ENCODE results near the gene ZNF669. TPM values are rescaled to one million over a fixed set of nuclear protein-coding genes. Genes with fewer than 3 reads are reported as not detected.
"Not testable (repeated sequence)": the region's sequence is repeated elsewhere in the genome, so short reads cannot be mapped to it uniquely, and the experiment has no call there.

Gene ZNF669
- polyA plus RNA-seq, 1 donor (not counting 4 experiments of a cell fraction or from before 2014, with no cell fraction given), result 4.5 TPM

DNA sequence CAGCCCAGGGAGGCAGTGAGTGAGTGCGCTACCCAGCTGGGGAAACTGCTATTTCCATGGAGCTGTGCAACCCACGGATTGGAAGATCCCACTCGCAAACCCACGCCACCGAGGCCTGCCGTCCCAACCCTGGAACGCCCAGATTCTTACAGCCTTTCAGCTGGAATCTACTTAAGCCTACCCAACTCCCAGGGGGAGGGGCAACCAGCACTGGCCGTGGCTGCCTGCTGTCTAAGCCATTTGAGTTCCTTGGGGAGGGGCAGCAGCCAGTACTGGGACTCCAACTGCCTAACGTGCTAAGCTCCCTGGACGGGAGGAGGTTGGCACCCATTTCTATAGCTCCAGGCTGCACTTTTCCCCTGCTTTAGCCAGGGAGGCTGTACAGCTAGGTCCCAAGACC, 27.1 kb upstream of the ZNF669 start:
- H3K9me1 ChIP-seq (ENCODE audit: control insufficient read depth, extremely low read depth, insufficient read depth, low read length), result no peaks in the 10 kb centered on the region
- no peak overlapping the region for H3K27ac ChIP-seq (ENCODE audit: control insufficient read depth, insufficient read depth, low read length)
- peaks cover 4% of the 10 kb centered on the region for H3K79me2 ChIP-seq (ENCODE audit: control insufficient read depth, insufficient read depth, low read length)
- peaks cover 5% of the 10 kb centered on the region for H3K9me3 ChIP-seq (ENCODE audit: control insufficient read depth, low read depth, low read length)
- H3K9ac ChIP-seq (ENCODE audit: control insufficient read depth, extremely low read depth, insufficient read depth, low read length), result no peak overlapping the region
- FAIRE-seq (no peak), DNase-seq (ENCODE audit: low read depth, low spot score) (no peak)
- TF ChIP-seq, protein P1, sequence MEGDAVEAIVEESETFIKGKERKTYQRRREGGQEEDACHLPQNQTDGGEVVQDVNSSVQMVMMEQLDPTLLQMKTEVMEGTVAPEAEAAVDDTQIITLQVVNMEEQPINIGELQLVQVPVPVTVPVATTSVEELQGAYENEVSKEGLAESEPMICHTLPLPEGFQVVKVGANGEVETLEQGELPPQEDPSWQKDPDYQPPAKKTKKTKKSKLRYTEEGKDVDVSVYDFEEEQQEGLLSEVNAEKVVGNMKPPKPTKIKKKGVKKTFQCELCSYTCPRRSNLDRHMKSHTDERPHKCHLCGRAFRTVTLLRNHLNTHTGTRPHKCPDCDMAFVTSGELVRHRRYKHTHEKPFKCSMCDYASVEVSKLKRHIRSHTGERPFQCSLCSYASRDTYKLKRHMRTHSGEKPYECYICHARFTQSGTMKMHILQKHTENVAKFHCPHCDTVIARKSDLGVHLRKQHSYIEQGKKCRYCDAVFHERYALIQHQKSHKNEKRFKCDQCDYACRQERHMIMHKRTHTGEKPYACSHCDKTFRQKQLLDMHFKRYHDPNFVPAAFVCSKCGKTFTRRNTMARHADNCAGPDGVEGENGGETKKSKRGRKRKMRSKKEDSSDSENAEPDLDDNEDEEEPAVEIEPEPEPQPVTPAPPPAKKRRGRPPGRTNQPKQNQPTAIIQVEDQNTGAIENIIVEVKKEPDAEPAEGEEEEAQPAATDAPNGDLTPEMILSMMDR (optimal IDR thresholded peaks at IDR 0.05 in 1 of 3, IDR thresholded peaks at IDR 0.05 in 1 of 3, conservative IDR thresholded peaks at IDR 0.05 in 1 of 3; ENCODE audit: extremely low read depth in 1 of 3, insufficient read depth in 2 of 3, low read length in 3 of 3), result no peak
- TF ChIP-seq EZH2 (IDR thresholded peaks at IDR 0.05; ENCODE audit: low read length), result no peak
- H4K20me1 ChIP-seq (ENCODE audit: control insufficient read depth, extremely low read depth, insufficient read depth, low read length), result no peaks in the 10 kb centered on the region
- dilution Hi-C loops (cut with MboI; ENCODE audit: extremely low pct_ligation_motif_present, low sequenced_read_pairs), result no loop called here
- H3K4me3 ChIP-seq (ENCODE audit: control insufficient read depth in 2 of 3, extremely low read depth in 1 of 3, insufficient read depth in 2 of 3, low read depth in 1 of 3, low read length in 3 of 3), result no peak overlapping the region
- peaks cover 0 to 3% of the 10 kb centered on the region in 2 experiments for H3K36me3 ChIP-seq (ENCODE audit: control insufficient read depth in 2 of 2, extremely low read depth in 1 of 2, insufficient read depth in 2 of 2, low read length in 2 of 2)
- H3K4me1 ChIP-seq (ENCODE audit: control insufficient read depth, extremely low read depth, insufficient read depth, low read length), result no peaks in the 10 kb centered on the region
- no peaks in the 10 kb centered on the region for H3K27me3 ChIP-seq (ENCODE audit: control insufficient read depth, extremely low read depth, insufficient read depth, low read length)
- H2AFZ ChIP-seq (ENCODE audit: control insufficient read depth, low read length), result no peak overlapping the region
- no peak overlapping the region for H3K4me2 ChIP-seq (ENCODE audit: control insufficient read depth, extremely low read depth, insufficient read depth, low read depth, low read length)

DNA sequence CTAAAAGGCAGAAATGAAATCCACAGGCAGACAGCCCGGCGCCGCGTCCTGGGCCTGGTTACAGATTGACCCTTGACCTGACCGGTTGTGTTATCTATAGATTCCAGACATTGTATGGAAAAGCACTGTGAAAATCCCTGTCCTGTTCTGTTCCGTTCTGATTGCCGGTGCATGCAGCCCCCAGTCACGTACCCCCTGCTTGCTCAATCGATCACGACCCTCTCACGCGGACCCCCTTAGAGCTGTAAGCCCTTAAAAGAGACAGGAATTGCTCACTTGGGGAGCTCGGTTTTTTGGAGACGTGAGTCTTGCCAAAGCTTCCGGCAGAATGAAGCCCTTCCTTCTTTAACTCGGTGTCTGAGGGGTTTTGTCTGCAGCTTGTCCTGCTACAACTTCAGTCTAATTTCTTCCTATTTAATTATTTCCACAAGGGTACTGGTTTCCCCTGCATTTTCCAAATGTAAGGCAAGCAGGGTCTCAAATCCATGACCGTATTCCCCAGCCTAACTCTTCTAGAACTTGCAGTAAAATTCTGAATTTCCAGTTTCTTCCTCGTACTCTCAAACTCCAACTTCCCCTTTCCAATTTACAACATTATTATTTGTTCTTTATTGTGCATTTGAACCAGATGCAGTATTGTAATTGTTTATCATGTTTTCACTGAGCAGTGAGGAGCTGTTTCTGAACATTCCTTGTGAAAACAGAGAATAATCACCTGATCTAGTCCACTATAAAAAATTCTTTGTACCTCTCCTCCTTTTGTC, 23.5 kb upstream of the ZNF669 start:
- H3K9me1 ChIP-seq (ENCODE audit: control insufficient read depth, extremely low read depth, insufficient read depth, low read length); H3K9ac ChIP-seq (ENCODE audit: control insufficient read depth, extremely low read depth, insufficient read depth, low read length); FAIRE-seq; H3K27me3 ChIP-seq (ENCODE audit: control insufficient read depth, extremely low read depth, insufficient read depth, low read length); dilution Hi-C loops (cut with MboI; ENCODE audit: extremely low pct_ligation_motif_present, low sequenced_read_pairs); H4K20me1 ChIP-seq (ENCODE audit: control insufficient read depth, extremely low read depth, insufficient read depth, low read length); H3K79me2 ChIP-seq (ENCODE audit: control insufficient read depth, insufficient read depth, low read length); H3K4me3 ChIP-seq (ENCODE audit: control insufficient read depth in 2 of 3, extremely low read depth in 1 of 3, insufficient read depth in 2 of 3, low read depth in 1 of 3, low read length in 3 of 3); H3K27ac ChIP-seq (ENCODE audit: control insufficient read depth, insufficient read depth, low read length); H3K36me3 ChIP-seq (ENCODE audit: control insufficient read depth in 2 of 2, extremely low read depth in 1 of 2, insufficient read depth in 2 of 2, low read length in 2 of 2); H2AFZ ChIP-seq (ENCODE audit: control insufficient read depth, low read length); H3K4me1 ChIP-seq (ENCODE audit: control insufficient read depth, extremely low read depth, insufficient read depth, low read length); DNase-seq (ENCODE audit: low read depth, low spot score); H3K9me3 ChIP-seq (ENCODE audit: control insufficient read depth, low read depth, low read length): not testable (repeated sequence)
- peak overlapping the region; percentile 27 for H3K4me2 ChIP-seq (ENCODE audit: control insufficient read depth, extremely low read depth, insufficient read depth, low read depth, low read length)

DNA sequence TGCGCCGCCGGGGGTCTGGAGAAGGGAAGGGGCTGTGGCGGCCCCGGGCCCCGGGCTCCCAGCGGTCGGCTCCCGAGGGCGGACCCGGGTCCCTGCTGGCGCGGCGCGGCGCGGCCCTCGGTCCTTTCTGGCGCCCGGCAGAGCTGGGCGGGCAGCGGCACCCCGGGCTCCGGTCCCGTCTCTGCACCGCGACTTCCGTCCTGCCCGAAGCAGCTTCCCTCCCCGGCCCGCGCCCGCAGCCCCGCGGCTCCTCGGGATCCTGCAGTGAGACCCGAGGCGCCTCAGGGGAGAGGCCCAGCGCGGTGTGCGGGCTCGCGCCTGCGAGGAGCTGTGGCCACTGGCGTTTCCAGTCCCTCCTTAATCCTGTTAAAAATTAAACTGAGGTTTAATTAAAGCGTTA, 22.4 kb upstream of the ZNF669 start:
- H4K20me1 ChIP-seq (ENCODE audit: control insufficient read depth, extremely low read depth, insufficient read depth, low read length); H3K27me3 ChIP-seq (ENCODE audit: control insufficient read depth, extremely low read depth, insufficient read depth, low read length); H3K4me3 ChIP-seq (ENCODE audit: control insufficient read depth in 2 of 3, extremely low read depth in 1 of 3, insufficient read depth in 2 of 3, low read depth in 1 of 3, low read length in 3 of 3); dilution Hi-C loops (cut with MboI; ENCODE audit: extremely low pct_ligation_motif_present, low sequenced_read_pairs); H3K4me1 ChIP-seq (ENCODE audit: control insufficient read depth, extremely low read depth, insufficient read depth, low read length); H3K9ac ChIP-seq (ENCODE audit: control insufficient read depth, extremely low read depth, insufficient read depth, low read length); FAIRE-seq; H3K4me2 ChIP-seq (ENCODE audit: control insufficient read depth, extremely low read depth, insufficient read depth, low read depth, low read length); H2AFZ ChIP-seq (ENCODE audit: control insufficient read depth, low read length); H3K9me1 ChIP-seq (ENCODE audit: control insufficient read depth, extremely low read depth, insufficient read depth, low read length); DNase-seq (ENCODE audit: low read depth, low spot score); H3K79me2 ChIP-seq (ENCODE audit: control insufficient read depth, insufficient read depth, low read length); H3K36me3 ChIP-seq (ENCODE audit: control insufficient read depth in 2 of 2, extremely low read depth in 1 of 2, insufficient read depth in 2 of 2, low read length in 2 of 2); H3K27ac ChIP-seq (ENCODE audit: control insufficient read depth, insufficient read depth, low read length); H3K9me3 ChIP-seq (ENCODE audit: control insufficient read depth, low read depth, low read length): not testable (repeated sequence)

DNA sequence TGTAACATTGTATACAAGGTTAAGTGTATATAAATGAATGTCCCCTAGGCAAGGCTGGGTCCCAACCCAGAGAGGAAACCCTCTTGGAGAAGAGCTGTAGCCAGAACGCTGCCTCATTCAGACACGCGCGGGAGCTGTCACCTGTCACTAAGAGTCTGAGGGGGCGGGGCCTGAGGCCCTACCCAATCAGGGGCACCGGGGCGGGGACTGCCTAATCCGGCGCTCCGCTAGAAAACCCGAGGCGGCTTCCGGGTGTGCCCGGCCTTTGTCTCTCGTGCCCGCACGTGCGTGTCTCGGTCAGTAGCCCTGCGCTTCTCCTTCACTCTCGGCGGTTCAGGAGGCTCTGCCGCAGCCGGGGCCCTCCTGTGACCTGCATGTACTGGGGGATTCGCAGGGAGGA, 22.0 kb upstream of the ZNF669 start:
- H3K4me1 ChIP-seq (ENCODE audit: control insufficient read depth, extremely low read depth, insufficient read depth, low read length); H3K36me3 ChIP-seq (ENCODE audit: control insufficient read depth in 2 of 2, extremely low read depth in 1 of 2, insufficient read depth in 2 of 2, low read length in 2 of 2); H3K27me3 ChIP-seq (ENCODE audit: control insufficient read depth, extremely low read depth, insufficient read depth, low read length); dilution Hi-C loops (cut with MboI; ENCODE audit: extremely low pct_ligation_motif_present, low sequenced_read_pairs); H3K9ac ChIP-seq (ENCODE audit: control insufficient read depth, extremely low read depth, insufficient read depth, low read length); FAIRE-seq; H3K9me3 ChIP-seq (ENCODE audit: control insufficient read depth, low read depth, low read length); H4K20me1 ChIP-seq (ENCODE audit: control insufficient read depth, extremely low read depth, insufficient read depth, low read length); H3K9me1 ChIP-seq (ENCODE audit: control insufficient read depth, extremely low read depth, insufficient read depth, low read length); H2AFZ ChIP-seq (ENCODE audit: control insufficient read depth, low read length); H3K27ac ChIP-seq (ENCODE audit: control insufficient read depth, insufficient read depth, low read length); H3K4me3 ChIP-seq (ENCODE audit: control insufficient read depth in 2 of 3, extremely low read depth in 1 of 3, insufficient read depth in 2 of 3, low read depth in 1 of 3, low read length in 3 of 3); H3K4me2 ChIP-seq (ENCODE audit: control insufficient read depth, extremely low read depth, insufficient read depth, low read depth, low read length); DNase-seq (ENCODE audit: low read depth, low spot score); H3K79me2 ChIP-seq (ENCODE audit: control insufficient read depth, insufficient read depth, low read length): not testable (repeated sequence)
